Activated CD4-positive, alpha-beta T cell treated with anti-CD3 and anti-CD28 coated beads, Interleukin-2, amount 50 U/mL, for 1 hour (primary cell): ENCODE data around the gene EFTUD2.
"Not testable (repeated sequence)": the region's sequence is repeated elsewhere in the genome, so short reads cannot be mapped to it uniquely, and the experiment has no call there.

Experiments used
- DNase-seq: peaks from one replicate; pipeline ENCODE4 v3.0.0-alpha.2; 2020

Gene EFTUD2

DNA sequence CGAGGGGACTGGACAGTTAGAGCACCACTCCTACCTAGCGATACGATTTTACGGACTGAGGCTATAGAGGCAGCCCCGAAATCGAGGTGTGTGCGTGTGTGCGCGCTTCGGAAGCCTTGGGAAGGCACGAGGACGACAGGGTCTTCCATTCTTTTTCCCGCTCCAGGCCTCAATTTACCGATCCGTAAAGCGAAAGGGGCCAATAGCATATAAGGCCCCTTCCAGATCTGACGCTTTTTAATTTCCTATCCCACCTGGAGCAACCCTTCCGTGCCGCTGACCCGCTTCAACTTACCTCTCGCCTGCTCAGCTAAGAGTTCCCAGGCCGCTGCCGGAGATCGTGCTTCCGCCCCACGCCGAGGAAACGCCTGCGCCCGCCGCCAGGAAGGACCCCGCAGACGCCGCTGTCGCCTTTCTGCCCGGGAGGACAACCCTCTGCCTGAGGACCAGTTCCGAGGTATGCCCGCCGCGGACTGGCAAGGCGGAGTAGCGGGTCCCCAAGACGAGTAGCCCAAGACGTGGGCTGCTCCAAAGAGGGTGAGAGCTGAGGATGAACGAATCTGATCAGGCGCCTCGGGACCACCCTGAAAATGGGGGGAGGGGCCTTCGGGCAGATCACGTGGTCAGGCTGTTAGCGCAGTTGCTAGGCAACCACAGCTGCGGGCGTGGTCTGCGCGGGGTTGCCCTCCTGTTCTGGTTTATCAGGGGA, at the start of gene EFTUD2:
Gene EFTUD2, minus strand, starts transcription at position 372 of the 709 bp plus-strand sequence. CDS start 4,924 bp downstream, outside the sequence.
- peak; percentile 92 for DNase-seq

DNA sequence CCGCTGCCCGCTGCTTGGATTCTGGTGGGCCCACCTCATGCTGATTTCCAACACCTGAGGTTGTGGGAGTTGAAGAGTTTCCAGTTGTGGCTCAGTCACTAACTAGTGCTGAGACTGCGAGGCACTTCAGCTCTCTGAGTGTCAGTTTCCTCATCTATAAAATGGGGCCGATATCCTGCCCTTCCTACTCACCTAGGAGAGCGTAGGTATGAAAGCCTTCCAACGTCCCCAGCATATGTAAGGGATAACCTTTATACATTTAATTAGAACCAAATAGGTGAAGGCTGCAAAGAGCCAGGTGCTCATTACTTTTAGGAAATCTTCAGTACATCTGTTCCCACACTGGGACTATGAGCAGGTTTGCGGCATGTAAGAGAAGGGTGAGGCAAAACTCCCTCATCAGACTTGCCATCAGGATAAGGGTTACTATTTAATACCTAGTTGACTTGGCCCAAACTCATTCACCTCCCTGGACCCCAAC, 49.1 kb upstream of the EFTUD2 start:
- DNase-seq, result no peak

DNA sequence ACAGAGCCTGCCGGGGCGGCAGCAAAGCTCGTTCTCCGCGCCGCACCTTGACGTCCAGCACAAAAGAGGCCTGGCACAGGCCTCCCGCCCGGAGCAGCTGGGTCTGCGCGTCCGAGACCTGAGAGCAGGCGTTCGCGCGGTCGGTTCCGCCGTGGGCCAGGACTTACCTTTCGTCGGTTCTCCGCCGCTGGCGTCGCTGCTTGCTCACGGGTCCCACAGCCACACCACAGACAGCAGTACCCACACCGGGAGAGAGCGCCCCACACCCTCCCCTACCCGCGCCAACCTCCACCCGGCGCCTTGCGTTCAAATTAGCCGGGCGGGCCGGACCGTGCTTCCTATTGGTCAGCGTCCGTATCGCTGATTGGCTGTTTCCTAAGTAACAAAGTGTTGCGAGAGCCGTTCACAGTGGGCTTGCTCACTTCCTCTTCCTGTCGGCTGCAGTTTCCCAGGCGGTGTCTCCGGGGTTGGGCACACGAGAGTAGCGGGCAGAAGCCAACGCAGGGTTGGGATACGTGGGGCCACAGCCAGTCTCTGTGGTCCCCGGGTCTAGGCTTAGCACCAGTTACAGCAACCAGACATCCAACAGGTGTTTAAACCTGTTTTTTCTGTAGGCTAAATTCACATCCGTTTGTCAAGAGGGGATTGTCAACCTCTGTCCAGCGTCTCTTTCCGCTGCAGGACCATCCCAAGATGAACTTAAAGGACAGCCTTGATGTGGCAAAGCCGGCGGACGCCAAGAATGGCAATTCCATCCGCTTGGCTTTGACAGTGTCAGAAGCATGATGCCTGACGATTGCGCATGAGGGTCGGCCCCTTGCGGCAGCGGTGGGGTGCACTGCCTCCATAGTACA, 48.4 kb upstream of the EFTUD2 start, which contains the start of gene KIF18B:
Gene KIF18B, minus strand, starts transcription at position 313 of the 854 bp plus-strand sequence. CDS start 11,429 bp downstream, outside the sequence.
- DNase-seq, result peak; percentile 85

DNA sequence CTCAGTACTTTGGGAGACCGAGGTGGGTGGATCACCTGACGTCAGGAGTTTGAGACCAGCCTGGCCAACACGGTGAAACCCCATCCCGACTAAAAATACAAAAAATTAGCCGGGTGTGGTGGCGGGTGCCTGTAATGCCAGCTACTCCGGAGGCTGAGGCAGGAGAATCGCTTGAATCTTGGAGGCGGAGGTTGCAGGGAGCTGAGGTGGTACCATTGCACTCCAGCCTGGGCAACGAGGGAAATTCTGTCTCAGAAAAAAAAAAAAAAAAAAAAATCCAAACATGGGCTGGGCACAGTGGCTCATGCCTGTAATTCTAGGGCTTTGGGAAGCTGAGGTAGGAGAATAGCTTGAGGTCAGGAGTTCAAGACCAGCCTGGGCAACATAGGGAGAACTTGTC, 46.4 kb upstream of the EFTUD2 start:
- DNase-seq, result not testable (repeated sequence)

DNA sequence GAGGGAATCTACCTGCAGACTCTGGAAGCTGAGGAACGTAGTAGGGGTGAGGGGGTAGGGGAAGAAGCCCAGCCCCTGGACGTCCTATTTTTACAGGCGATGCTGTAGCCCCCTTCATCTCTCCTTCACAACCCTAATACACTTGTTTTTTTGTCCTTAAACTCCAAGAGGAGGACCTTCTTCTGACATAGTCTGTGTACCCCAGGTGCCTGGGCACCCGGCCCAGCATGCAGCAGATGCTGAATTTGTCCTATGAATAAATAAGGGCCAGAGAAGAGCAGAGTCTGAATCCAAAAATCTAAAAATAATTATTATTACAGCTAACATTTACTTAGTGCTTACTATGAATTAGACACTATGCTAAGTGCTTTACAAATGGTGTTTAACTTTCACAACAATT, 43.2 kb upstream of the EFTUD2 start:
- DNase-seq, result no peak

DNA sequence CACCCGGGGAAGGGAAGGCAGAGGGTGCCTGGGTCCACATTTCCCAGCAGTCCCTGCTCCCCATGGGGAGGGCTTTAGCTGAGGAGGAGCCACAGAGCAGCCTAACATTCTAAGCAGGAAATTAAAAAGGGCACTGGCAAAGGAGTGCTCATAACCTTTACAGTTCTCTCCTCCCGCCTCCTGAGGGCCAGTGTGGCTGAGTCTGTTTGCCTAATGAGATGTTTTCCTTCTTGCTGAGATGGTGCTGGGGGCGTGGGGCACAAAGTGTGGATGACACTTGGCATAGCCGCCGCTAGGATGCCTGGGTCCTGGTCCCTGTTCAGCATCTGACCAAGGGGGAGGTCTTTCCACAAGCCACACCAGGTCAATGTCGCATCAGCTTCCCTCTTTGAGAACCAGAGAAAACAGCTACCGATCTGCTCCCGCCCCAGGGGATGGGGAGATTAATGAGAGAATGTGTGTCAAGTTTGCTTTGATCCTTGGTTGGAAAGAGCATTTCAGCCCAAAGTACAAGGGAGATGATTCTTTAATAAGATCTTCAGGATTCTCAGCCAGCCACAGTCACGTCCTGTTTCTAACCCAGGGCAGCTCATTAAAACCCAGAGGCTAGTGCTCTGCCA, 42.6 kb upstream of the EFTUD2 start:
- no peak for DNase-seq

DNA sequence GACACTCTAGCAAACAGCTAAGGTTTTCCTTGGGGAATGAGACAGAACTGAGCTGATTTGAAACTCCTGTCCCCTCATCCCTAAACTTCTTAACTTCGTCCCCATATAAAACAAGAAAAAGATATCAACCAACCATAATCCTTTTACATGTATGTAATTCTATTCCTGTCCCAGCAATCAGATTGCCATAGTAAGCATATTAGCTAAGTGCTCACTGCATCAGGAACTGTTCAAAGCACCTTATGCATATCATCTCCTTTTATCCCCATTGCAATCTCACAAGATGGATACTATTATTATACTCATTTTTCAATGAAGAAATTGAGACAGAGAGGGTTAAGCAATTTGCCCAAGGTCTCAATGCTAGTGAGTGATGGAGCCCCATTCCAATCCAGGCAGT, 41.5 kb upstream of the EFTUD2 start:
- DNase-seq, result no peak

DNA sequence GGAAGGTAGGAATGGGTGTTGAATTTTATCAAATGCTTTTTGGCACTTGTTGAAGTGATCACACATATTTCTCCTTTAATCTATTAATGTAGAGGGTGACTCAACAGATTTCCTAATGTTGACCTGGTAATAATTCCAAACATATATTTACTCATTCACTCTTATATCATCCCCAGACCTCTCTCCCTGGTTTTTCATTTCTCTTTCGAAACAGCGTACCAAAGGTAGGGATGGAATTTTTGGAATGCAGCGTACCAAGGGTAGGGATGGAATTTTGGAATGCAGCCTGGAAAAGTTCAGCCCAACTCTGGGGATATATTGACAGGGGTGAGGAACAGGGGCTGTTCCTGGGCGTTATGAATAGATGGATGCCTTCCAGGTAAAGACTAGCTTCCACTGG, 41.1 kb upstream of the EFTUD2 start:
- no peak for DNase-seq

DNA sequence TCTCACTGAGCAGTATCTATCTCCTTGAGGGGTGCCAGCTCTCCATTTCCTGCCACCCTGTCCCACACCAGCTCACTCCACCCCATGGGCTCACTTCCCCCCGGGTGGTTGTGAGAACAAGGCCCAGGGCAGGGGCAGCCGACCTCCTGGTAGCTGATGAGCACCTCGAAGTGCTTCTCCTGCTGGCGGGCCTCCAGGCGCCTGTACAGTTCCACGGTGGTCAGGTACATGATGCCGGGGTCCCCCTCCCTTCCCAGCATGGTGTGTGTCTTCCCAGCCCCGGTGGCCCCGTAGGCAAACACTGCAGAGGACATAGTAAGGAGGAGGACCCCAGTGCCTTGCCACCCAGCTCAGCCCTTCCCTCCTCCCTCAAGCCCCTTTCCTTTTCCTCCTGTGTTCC, 35.9 kb upstream of the EFTUD2 start:
- no peak for DNase-seq

DNA sequence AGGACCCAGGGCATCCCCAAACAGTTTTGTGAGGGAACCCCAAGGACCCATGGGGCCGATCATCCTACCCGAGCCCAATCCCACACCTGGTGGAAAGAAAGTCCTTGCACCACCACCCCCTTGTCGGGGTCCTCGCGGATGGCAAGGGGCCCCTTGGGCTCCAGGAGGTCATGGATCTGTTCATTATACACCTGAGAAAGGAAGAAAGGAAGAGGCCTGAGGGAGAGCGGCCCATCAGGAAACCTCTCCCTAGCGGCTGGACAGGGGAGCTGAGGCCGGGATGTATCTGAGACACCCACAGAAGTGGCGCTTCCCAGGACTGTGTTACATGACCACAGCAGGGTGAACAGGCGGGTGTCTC, 35.5 kb upstream of the EFTUD2 start:
- no peak for DNase-seq

DNA sequence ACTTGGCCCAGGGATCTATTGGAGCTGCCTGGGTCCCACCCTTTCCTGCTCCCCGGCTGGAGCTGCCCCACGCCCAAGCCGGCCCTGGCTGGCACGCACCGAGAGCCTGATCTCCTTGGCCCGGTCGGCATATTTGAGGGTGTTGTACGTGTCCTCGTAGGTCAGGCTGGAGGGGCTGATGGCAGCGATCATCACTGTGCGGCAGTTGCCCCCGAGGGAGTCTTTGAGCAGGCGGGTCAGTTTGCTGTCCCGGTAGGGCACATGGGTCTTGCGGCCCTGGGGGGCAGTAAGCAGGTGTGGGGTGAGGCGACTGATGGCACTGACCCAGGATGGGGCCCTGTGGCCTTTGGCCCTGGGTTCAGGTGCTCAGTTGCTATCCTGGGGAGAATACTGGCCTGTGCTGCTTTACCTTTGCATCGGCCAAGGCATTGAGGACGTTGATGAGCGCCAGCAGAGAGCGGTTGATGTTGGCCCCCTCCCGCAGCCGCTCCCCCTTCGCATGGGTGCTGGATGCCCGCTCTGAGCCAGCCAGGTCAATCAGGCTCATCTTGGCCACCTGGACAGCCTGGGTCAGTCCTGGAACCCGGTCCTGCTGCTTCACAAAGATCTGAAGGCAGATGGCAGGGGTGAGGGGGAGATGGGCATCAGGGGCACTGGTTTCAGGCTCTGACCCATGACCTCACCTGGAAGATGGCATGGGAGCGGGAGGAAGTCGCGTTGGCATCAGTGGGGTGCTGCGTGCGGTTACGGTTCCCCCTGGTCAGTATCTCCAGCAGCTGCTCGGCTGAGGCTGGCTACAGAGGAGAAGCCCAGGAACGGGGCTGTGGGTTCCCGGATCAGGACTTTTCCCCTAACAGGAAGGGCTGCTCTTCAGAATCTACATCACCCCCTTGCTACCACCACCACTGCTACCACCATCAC, 34.8 kb upstream of the EFTUD2 start:
- no peak for DNase-seq

DNA sequence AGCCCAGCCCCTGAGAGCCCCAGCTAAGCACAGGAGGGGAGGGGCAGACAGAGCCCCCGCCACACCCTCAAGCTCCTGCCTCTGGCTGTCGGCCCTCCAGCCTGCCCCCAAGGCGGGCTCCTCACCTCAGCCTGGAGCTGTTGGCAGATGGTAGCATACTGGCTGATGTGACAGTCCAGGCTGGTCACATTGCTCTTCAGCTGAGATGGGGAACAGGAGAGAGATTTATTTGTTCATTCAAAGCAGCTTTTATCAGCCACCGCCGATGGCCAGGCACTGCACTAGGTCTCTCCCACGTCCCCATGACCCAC, 33.5 kb upstream of the EFTUD2 start:
- DNase-seq, result no peak

DNA sequence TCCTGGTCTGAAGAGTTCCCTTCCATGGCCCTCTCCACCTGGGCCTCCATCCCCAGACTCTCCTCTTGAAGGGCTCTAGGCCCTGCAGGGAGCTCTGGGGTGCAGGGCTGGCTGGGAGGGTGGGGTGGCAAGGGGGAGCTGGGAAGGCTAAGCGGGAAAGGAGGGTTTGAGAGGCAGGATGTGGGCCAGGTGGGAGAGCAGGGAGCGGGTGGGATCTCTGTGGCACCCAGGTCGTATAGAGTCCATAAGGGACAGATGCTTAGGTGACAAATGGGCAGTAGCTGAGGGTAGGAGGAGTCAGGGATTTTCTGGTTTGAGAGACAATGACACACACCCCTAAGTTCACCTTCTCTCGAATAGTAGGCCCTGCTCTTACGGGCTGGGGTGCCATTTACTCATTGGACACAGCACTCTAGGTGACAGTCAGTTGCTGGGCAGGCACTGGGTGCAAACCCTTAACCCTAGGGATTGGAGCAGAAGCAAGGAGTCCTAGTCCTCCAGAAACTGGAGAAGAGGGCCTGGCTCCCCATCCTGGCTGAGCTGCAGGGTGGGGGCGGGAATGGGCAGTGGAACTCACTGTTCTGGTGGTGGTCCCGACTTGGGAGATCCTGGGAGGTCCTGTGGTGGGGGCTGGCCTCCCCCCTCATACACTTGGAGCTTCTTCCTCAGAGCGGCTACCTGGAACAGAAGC, 33.0 kb upstream of the EFTUD2 start:
- no peak for DNase-seq

DNA sequence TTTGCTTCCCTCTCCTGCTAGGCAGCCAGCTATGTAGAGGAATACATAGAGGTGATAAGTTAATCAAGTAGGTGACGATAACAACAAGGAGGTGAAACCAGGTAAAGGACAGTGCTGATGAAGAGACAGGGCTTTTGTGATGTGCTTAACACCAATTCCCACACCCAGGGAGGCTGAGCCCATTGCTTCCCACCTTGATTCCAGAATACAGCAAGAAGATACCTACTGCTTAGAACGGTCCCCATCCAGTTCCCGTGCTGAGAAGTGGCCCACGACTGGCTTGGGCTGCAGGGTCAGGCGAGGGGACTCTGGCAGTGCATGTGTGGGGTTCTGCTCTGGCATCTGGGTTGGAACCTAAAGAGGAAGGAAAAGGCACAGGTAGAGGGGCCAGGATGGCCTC, 32.1 kb upstream of the EFTUD2 start:
- no peak for DNase-seq

DNA sequence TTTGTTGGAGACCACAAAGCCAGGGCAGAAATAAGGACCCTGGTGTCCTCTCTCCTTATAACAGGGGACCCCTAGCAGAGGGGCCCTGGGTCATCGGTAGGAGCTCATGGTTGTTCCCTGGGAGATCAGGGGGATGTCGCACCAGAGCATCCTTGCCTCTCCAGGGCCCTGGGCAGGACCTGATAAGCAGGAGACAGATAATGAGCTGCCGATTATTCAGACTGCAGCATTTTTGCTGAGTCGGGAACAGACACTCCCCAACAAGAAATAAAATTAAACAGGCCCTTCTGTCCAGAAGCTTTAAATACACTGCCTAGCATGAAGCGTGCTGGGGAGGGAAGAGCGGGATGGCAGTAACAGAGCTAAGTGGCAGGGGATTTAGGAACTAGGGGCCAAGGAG, 31.4 kb upstream of the EFTUD2 start:
- DNase-seq, result no peak

DNA sequence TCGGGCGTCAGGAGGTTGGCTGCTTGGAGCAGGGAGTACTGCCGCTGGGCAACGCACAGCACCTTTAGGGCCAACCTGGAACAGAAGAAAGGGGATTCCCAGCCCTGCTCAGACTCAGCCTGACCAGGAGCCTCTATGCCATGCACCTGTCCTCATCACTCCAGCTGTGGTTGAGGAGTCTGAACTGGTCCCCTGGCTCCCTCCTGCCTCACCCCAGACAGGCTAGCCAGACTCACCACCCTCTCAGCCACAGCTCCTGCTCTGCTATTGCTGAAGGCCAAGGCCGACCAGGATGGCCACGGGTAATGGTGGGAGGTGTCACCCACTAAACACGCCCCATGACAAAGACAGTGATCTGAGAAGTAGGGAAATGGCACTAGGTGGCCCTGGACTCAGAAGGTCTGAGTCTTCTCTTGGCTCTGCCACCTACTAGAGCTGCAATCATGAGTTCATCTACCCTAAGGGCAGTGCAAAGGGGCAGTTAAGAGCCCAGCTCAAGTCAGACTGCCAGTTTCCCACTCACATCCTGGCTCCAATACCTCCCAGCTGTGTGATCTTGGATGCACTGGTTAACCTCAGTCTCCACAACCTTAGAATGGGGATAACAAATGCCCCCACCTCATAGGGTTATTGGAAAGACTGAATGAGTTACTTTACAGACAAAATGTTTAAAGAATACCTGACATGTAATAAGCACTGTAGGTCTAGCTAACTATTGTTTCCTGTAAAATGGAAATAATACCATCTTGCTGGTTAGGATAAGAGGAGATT, 29.9 kb upstream of the EFTUD2 start:
- no peak for DNase-seq

DNA sequence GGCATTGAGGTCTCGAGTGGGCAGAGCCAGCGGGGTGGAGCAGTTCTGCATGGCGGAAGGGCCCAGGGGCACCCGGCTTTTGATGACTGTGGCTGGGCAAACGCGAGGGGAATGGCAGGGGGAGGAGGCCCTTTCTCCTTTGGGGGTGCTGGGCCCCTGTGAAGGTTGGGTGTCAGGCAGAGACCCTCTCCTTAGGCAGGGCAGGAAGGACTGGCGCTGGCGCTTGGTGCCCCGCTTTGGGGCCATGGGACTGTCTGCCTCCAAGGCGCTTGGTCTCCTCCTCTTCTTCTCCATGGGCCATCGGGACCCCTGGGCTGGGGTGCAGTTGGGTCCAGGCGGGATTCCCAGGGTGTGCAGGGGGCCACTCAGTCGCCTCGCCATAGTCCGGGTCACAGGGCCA, 28.9 kb upstream of the EFTUD2 start:
- DNase-seq, result no peak

DNA sequence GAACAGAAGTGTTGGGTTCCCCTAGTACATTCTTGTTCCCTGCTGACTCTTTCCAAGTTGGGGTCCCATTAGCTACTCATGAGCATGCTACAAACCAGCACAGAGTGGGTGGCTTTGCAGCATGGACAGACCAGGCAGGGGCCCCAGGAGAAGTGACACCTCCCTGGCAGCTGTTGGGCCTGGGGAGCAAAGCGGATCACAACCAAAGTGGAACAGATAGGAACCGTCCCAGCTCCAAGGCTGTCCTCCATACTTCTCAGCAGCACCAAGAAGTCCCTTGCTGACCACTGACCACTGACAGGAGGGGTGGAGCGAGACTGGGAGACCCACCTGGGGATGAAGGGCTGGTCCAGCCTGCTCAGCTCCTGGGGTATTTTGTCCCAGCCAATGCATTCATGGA, 28.5 kb upstream of the EFTUD2 start:
- DNase-seq, result no peak

DNA sequence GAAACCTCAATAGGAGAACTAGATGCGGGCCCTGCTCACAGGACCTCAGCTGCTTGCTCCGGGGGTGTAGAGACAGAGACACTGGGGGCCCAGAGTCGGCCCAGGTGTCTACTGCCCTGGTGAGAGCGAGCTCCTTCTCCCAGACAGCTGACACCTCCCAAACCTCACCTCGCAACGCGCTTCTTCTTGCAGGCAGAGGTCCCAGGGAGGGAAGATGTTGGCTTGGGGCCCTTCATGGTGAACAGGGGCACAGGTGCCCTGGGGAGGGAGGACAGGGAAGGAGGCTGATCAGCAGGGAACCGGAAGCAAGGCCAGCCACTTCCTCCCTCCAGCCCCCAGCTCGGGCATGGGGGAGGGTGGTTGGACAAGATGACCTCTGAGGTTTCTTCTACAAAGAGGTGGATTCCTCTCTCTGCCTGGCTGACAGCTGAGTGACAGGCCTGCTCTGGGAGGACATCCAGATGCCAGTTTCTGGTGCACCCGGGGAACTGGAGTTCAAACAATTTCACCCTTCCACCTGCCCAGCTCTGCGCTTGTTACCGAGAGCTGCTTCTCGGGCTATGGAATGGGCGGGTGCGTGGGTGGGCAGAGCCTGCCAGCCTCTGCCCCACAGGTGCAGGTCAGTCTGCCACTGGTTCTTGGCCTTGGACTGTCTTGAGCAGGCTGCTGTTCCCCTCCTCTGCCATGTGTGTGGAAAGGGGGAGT, 27.7 kb upstream of the EFTUD2 start:
- DNase-seq, result no peak
